PC-3 (cell line): ENCODE data around the gene FEV. TPM values are rescaled to one million over a fixed set of nuclear protein-coding genes. Genes with fewer than 3 reads are reported as not detected.

Experiments used
- ATAC-seq: fragments of 200-7000 bp; cut with Tn5 transposase; 2 replicates; pipeline ENCODE4 v1.9.1; 2020; ENCODE audit warnings: mild to moderate bottlenecking, moderate library complexity
- BruUV-seq: library from RNA; stranded (reverse); fragments of 400-500 nt; replicated peaks from 2 replicates; lab custom pipeline; 2021; lab: Mats Ljungman, UMichigan
- CTCF ChIA-PET: fragments of 300-600 bp; sonication (Branson Sonifier 250); formaldehyde crosslinking; loops from one replicate; lab custom pipeline; 2022; ENCODE audit warnings: antibody characterized with exemption; lab: Charles Lee
- POLR2A ChIA-PET: fragments of 300-600 bp; sonication (Branson Sonifier 250); formaldehyde crosslinking; loops from one replicate; lab custom pipeline; 2022; ENCODE audit warnings: antibody characterized with exemption; ENCODE audit not compliant: unreplicated experiment; lab: Charles Lee
- DNase-seq: peaks from one replicate; pipeline ENCODE4 v3.0.0-alpha.2; 2015
- H2AFZ ChIP-seq: fragments of 300-600 bp; sonication (generic); 2 replicates; pipeline ENCODE4 v1.6.0; 2016; ENCODE audit warnings: antibody characterized with exemption, low read length
- H3F3A ChIP-seq: fragments of 300-600 bp; sonication (generic); one replicate; pipeline ENCODE4 v1.6.0; 2017; ENCODE audit warnings: antibody characterized with exemption, low read length, control low read depth, mild to moderate bottlenecking; ENCODE audit not compliant: unreplicated experiment
- H3K27ac ChIP-seq: fragments of 300-600 bp; sonication (generic); 2 replicates; pipeline ENCODE4 v1.5.1; 2016; ENCODE audit warnings: mild to moderate bottlenecking, low read length
- H3K27me3 ChIP-seq: fragments of 300-600 bp; sonication (generic); 2 replicates; pipeline ENCODE4 v1.6.1; 2016; ENCODE audit warnings: low read length, mixed read lengths
- H3K36me3 ChIP-seq: fragments of 300-600 bp; sonication (generic); 2 replicates; pipeline ENCODE4 v1.6.1; 2016; ENCODE audit warnings: low read depth, mixed run types, low read length, mixed read lengths
- H3K4me1 ChIP-seq: fragments of 300-600 bp; sonication (generic); 2 replicates; pipeline ENCODE4 v1.5.1; 2016; ENCODE audit warnings: low read length; ENCODE audit not compliant: insufficient read depth
- H3K4me2 ChIP-seq: fragments of 300-600 bp; sonication (generic); 2 replicates; pipeline ENCODE4 v1.6.0; 2016; ENCODE audit warnings: low read length
- H3K4me3 ChIP-seq: fragments of 300-600 bp; sonication (generic); 2 replicates; pipeline ENCODE4 v1.5.1; 2016; ENCODE audit warnings: mild to moderate bottlenecking, low read length, mixed read lengths
- H3K79me2 ChIP-seq: fragments of 300-600 bp; sonication (generic); 2 replicates; pipeline ENCODE4 v1.6.1; 2017; ENCODE audit warnings: low read length, mixed read lengths
- H3K9ac ChIP-seq: fragments of 300-600 bp; sonication (generic); 2 replicates; pipeline ENCODE4 v1.6.0; 2016; ENCODE audit warnings: mild to moderate bottlenecking, low read length
- H3K9me2 ChIP-seq: fragments of 300-600 bp; sonication (generic); replicated peaks from 2 replicates; pipeline ENCODE4 v1.6.1; 2016; ENCODE audit warnings: mixed run types, low read length, mixed read lengths
- H3K9me3 ChIP-seq: fragments of 300-600 bp; sonication (generic); 2 replicates; pipeline ENCODE4 v1.6.1; 2016; ENCODE audit warnings: low read length, mixed read lengths
- H4K20me1 ChIP-seq: fragments of 300-600 bp; sonication (generic); 2 replicates; pipeline ENCODE4 v1.6.1; 2016; ENCODE audit warnings: low read length, mixed read lengths
- EZH2 ChIP-seq: fragments of 300-600 bp; sonication (generic); IDR thresholded peaks from one replicate; pipeline ENCODE4 v1.6.1; 2017; ENCODE audit warnings: antibody characterized with exemption, mild to moderate bottlenecking, low read length; ENCODE audit not compliant: unreplicated experiment
- EZH2phosphoT487 ChIP-seq: fragments of 300-600 bp; sonication (generic); IDR thresholded peaks from 2 replicates; pipeline ENCODE4 v1.6.1; 2018; ENCODE audit warnings: mild to moderate bottlenecking, antibody characterized with exemption, low read length, borderline replicate concordance
- intact Hi-C: fragments of 100-400 bp; cut with micrococcal nuclease; formaldehyde crosslinking; loops from 2 replicates; pipeline ENCODE4 v1.9.0; 2023
- total RNA-seq: library from RNA; depleted of rRNA; stranded (reverse); fragments of >200 nt; gene quantifications from 2 replicates; pipeline ENCODE4 v1.2.3, GENCODE V29; 2014
- TF ChIP-seq, protein P1 (sequence below): fragments of 300-600 bp; sonication (generic); conservative IDR thresholded peaks from 2 replicates; pipeline ENCODE4 v1.5.1; 2017; ENCODE audit warnings: antibody characterized with exemption, low read depth, mild to moderate bottlenecking, low read length

FEV gene
- total RNA-seq, 1 experiment from 2014 or later = 0.07 TPM

DNA sequence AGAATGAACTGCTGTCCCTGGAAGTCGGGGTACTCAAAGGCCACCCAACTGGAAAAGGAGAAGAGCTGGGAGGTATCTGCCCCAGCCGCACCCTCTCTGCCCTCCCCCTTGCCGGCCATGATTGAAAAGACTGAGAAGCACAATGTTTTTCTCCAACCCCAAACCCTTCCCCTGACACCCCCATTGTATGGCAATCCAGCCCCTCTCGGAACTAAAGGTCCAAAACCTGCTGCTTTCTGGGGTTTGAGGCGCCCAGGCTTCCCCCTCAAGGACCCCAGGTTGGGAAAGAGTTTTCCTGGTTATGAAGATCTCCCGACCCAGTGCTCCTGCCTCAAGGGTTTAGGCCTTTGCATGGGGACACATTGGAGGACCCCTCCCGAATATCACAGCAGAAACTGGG lies 7.2 kb upstream of the FEV start:
- ChIA-PET CTCF (no interaction called here), POLR2A (no interaction called here)
- intact Hi-C loops = no loop called here
- BruUV-seq = no TSS peak
- Histone ChIP-seq H3K36me3 (no peaks in the 10 kb centered on the region), H3F3A (no peaks in the 10 kb centered on the region), H2AFZ (no peak overlapping the region), H3K4me3 (no peak overlapping the region), H3K4me2 (no peak overlapping the region), H3K4me1 (peaks cover 26% of the 10 kb centered on the region), H3K79me2 (no peaks in the 10 kb centered on the region), H3K9me3 (no peaks in the 10 kb centered on the region), H3K9ac (no peak overlapping the region), H3K9me2 (no peaks in the 10 kb centered on the region), H3K27ac (no peak overlapping the region), H4K20me1 (no peaks in the 10 kb centered on the region), H3K27me3 (peaks cover 8% of the 10 kb centered on the region)
- no peak for DNase-seq
- TF ChIP-seq EZH2phosphoT487 = no peak
- no peak for TF ChIP-seq EZH2
- TF ChIP-seq, protein P1, sequence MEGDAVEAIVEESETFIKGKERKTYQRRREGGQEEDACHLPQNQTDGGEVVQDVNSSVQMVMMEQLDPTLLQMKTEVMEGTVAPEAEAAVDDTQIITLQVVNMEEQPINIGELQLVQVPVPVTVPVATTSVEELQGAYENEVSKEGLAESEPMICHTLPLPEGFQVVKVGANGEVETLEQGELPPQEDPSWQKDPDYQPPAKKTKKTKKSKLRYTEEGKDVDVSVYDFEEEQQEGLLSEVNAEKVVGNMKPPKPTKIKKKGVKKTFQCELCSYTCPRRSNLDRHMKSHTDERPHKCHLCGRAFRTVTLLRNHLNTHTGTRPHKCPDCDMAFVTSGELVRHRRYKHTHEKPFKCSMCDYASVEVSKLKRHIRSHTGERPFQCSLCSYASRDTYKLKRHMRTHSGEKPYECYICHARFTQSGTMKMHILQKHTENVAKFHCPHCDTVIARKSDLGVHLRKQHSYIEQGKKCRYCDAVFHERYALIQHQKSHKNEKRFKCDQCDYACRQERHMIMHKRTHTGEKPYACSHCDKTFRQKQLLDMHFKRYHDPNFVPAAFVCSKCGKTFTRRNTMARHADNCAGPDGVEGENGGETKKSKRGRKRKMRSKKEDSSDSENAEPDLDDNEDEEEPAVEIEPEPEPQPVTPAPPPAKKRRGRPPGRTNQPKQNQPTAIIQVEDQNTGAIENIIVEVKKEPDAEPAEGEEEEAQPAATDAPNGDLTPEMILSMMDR = no peak
- ATAC-seq = no peak

DNA sequence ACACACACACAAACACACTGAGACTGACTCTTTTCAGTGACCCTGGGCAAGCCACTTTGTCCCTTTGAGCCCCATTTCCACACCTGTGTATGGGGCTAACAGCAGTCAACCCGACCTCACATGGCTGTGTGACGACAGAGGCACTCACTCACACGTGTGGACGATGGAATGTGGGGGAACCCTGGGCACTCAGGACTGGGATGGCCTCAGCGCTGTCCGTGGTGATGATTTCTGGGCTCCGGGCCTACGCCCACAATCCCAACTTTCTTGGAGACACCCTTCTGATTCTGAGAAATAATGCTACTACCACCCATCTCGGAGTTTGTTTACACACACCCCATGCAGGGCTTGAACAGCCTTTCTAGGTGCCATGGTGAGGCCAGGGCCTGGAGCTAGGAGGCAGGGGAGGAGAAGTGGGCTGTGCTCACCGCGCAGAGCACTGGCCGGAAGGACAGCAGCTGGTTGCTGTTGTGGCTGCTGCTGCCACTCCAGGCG lies 6.7 kb upstream of the FEV start:
- H3K27ac ChIP-seq = no peak overlapping the region
- H2AFZ ChIP-seq = no peak overlapping the region
- POLR2A ChIA-PET = no interaction called here
- BruUV-seq = no TSS peak
- H3K27me3 ChIP-seq = peaks cover 13% of the 10 kb centered on the region
- H3K9me3 ChIP-seq = no peaks in the 10 kb centered on the region
- TF ChIP-seq, protein P1 = no peak
- TF ChIP-seq EZH2 = no peak
- TF ChIP-seq EZH2phosphoT487 = no peak
- no peak overlapping the region for H3K4me2 ChIP-seq
- intact Hi-C loops = no loop called here
- no peaks in the 10 kb centered on the region for H4K20me1 ChIP-seq
- ATAC-seq = no peak
- H3K9ac ChIP-seq = no peak overlapping the region
- H3F3A ChIP-seq = no peaks in the 10 kb centered on the region
- DNase-seq = peak; percentile 17
- H3K4me3 ChIP-seq = no peak overlapping the region
- H3K4me1 ChIP-seq = peaks cover 25% of the 10 kb centered on the region
- no peaks in the 10 kb centered on the region for H3K36me3 ChIP-seq
- H3K9me2 ChIP-seq = no peaks in the 10 kb centered on the region
- CTCF ChIA-PET = no interaction called here
- H3K79me2 ChIP-seq = no peaks in the 10 kb centered on the region

DNA sequence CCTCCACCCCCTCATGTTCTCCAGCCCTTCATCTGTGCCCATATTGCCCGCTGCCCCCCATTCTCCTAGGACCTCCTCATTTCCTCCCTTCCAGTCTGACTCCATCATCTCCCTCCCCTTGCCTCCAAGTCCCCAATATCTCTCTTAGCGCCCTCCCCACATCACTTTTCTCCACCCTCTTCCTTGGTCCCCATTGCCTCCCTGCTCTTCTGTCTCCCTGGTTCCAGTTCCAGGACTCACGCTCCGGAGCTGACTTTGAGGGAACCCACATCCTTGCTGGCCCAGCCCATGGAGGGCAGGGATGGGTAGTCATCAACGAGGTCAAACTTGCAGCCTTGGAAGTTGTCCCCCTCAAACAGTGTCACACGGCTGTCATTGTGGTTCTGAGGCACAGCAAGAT lies 5.6 kb upstream of the FEV start:
- H3K9ac ChIP-seq = no peak overlapping the region
- H3K4me3 ChIP-seq = no peak overlapping the region
- H3F3A ChIP-seq = no peaks in the 10 kb centered on the region
- ChIA-PET CTCF (no interaction called here), POLR2A (no interaction called here)
- no peaks in the 10 kb centered on the region for H4K20me1 ChIP-seq
- no peaks in the 10 kb centered on the region for H3K9me3 ChIP-seq
- no peaks in the 10 kb centered on the region for H3K79me2 ChIP-seq
- H3K27ac ChIP-seq = no peak overlapping the region
- intact Hi-C loops = no loop called here
- TF ChIP-seq EZH2phosphoT487 (no peak), EZH2 (no peak)
- TF ChIP-seq, protein P1 = no peak
- H3K27me3 ChIP-seq = peaks cover 24% of the 10 kb centered on the region
- no peak overlapping the region for H2AFZ ChIP-seq
- BruUV-seq = no TSS peak
- H3K9me2 ChIP-seq = no peaks in the 10 kb centered on the region
- DNase-seq (no peak), ATAC-seq (no peak)
- H3K4me2 ChIP-seq = no peak overlapping the region
- H3K4me1 ChIP-seq = peaks cover 20% of the 10 kb centered on the region
- H3K36me3 ChIP-seq = no peaks in the 10 kb centered on the region
